GM21360 (cell line): ENCODE measurements around the gene NDUFS8.

Experiments
- ATAC-seq: cut with Tn5 transposase; IDR thresholded peaks from one replicate; pipeline ENCODE4 v1.9.1; 2021; ENCODE audit warnings: mild to moderate bottlenecking, moderate library complexity; ENCODE audit not compliant: unreplicated experiment

The NDUFS8 gene

GRCh38 chr11:68074584-68075352 is 44.3 kb downstream of the NDUFS8 start:
- ATAC-seq = no peak

- ATAC-seq = no peak
Observed at GRCh38 chr11:68076371-68077042, 46.0 kb downstream of the NDUFS8 start.

- ATAC-seq = no peak
Observed at GRCh38 chr11:68077617-68078582, 47.4 kb downstream of the NDUFS8 start.

- ATAC-seq = no peak
Observed at GRCh38 chr11:68080860-68081259, 50.4 kb downstream of the NDUFS8 start.

GRCh38 chr11:68081691-68082090 is 51.2 kb downstream of the NDUFS8 start:
- no peak for ATAC-seq

- ATAC-seq = no peak
Observed at GRCh38 chr11:68082481-68082880, 52.0 kb downstream of the NDUFS8 start.

- no peak for ATAC-seq
Observed at GRCh38 chr11:68083517-68083916, 53.0 kb downstream of the NDUFS8 start.
